Keratinocyte (primary cell): ENCODE data around the gene CRTC1. TPM values are rescaled to one million over a fixed set of nuclear protein-coding genes. Genes with fewer than 3 reads are reported as not detected.

ENCODE experiments used
- DNase-seq: peaks from one replicate; pipeline ENCODE4 v3.0.0-alpha.2; 2011; ENCODE audit warnings: low read depth, missing footprints, low spot score
- FAIRE-seq: peaks from 2 replicates; lab custom pipeline; 2011; peaks lifted over from hg19 to GRCh38; lab: Jason Lieb, UNC
- H2AFZ ChIP-seq: 2 replicates; pipeline ENCODE4 v1.6.0; 2012; ENCODE audit warnings: low read length, control low read depth, inconsistent platforms; ENCODE audit not compliant: control insufficient read depth
- H3K27ac ChIP-seq: 2 replicates; pipeline ENCODE4 v1.5.1; 2011; ENCODE audit warnings: low read length; ENCODE audit not compliant: control insufficient read depth, insufficient read depth
- H3K27me3 ChIP-seq: 3 replicates; pipeline ENCODE4 v1.6.0; 2011; ENCODE audit warnings: low read length; ENCODE audit not compliant: control insufficient read depth, insufficient read depth; ENCODE audit errors: extremely low read depth
- H3K36me3 ChIP-seq, 2 experiments: 2 replicates in 1 of 2; 3 replicates in 1 of 2; pipeline ENCODE4 v1.5.1; 2011; ENCODE audit warnings: low read length in 2 of 2, mild to moderate bottlenecking in 1 of 2; ENCODE audit not compliant: control insufficient read depth in 2 of 2, insufficient read depth in 2 of 2; ENCODE audit errors: extremely low read depth in 1 of 2
- H3K4me1 ChIP-seq: 3 replicates; pipeline ENCODE4 v1.5.1; 2011; ENCODE audit warnings: low read length; ENCODE audit not compliant: control insufficient read depth, insufficient read depth; ENCODE audit errors: extremely low read depth
- H3K4me2 ChIP-seq: 3 replicates; pipeline ENCODE4 v1.6.0; 2011; ENCODE audit warnings: low read depth, low read length; ENCODE audit not compliant: control insufficient read depth, insufficient read depth; ENCODE audit errors: extremely low read depth
- H3K4me3 ChIP-seq, 3 experiments: fragments of 200-600 bp in 1 of 3; sonication (generic) in 1 of 3; 2 replicates in 2 of 3; 3 replicates in 1 of 3; pipeline ENCODE4 v1.5.1; 2011 to 2016; ENCODE audit warnings: low read length in 3 of 3, mild to moderate bottlenecking in 3 of 3, control low read depth in 2 of 3, inconsistent platforms in 1 of 3, low read depth in 1 of 3, mixed read lengths in 1 of 3, mixed run types in 1 of 3, moderate library complexity in 1 of 3; ENCODE audit not compliant: control insufficient read depth in 2 of 3, insufficient read depth in 2 of 3; ENCODE audit errors: extremely low read depth in 1 of 3
- H3K79me2 ChIP-seq: 2 replicates; pipeline ENCODE4 v1.6.0; 2012; ENCODE audit warnings: low read length; ENCODE audit not compliant: control insufficient read depth, insufficient read depth
- H3K9ac ChIP-seq: 3 replicates; pipeline ENCODE4 v1.6.0; 2011; ENCODE audit warnings: low read length; ENCODE audit not compliant: control insufficient read depth, insufficient read depth; ENCODE audit errors: extremely low read depth
- H3K9me1 ChIP-seq: 3 replicates; pipeline ENCODE4 v1.6.0; 2011; ENCODE audit warnings: low read length; ENCODE audit not compliant: control insufficient read depth, insufficient read depth; ENCODE audit errors: extremely low read depth
- H3K9me3 ChIP-seq: 2 replicates; pipeline ENCODE4 v1.5.1; 2012; ENCODE audit warnings: low read depth, low read length; ENCODE audit not compliant: control insufficient read depth
- H4K20me1 ChIP-seq: 3 replicates; pipeline ENCODE4 v1.6.0; 2011; ENCODE audit warnings: low read length; ENCODE audit not compliant: control insufficient read depth, insufficient read depth; ENCODE audit errors: extremely low read depth
- CTCF ChIP-seq, 3 experiments: IDR thresholded peaks in 1 of 3; conservative IDR thresholded peaks in 1 of 3; optimal IDR thresholded peaks in 1 of 3; 2 replicates in 2 of 3; 3 replicates in 1 of 3; pipeline versions ENCODE3 to v1.5.1; 2011; ENCODE audit warnings: low read length in 3 of 3, mild to moderate bottlenecking in 3 of 3, moderate library complexity in 2 of 3, control low read depth in 1 of 3, inconsistent platforms in 1 of 3; ENCODE audit not compliant: insufficient read depth in 2 of 3; ENCODE audit errors: extremely low read depth in 1 of 3
- EZH2 ChIP-seq: IDR thresholded peaks from one replicate; pipeline ENCODE4 v1.6.1; 2012; ENCODE audit warnings: inconsistent platforms, mild to moderate bottlenecking, low read length, moderate library complexity
- dilution Hi-C: fragments of 300-500 bp; cut with MboI; formaldehyde crosslinking; loops from one replicate; pipeline ENCODE4 v1.7.0; 2020; ENCODE audit warnings: low sequenced_read_pairs; ENCODE audit not compliant: extremely low pct_ligation_motif_present
- polyA plus RNA-seq, 5 experiments: library from polyadenylated mRNA; depleted of rRNA in 3 of 5; stranded (reverse) in 3 of 5; stranded (forward) in 1 of 5; unstranded in 1 of 5; fragments of >200 nt; gene quantifications; 1 replicate in 1 of 5; 2 replicates in 3 of 5; 3 replicates in 1 of 5; pipeline versions ENCODE4 v1.2.1 to v1.2.3, GENCODE V29; 2011 to 2012; ENCODE audit warnings: missing spikeins in 2 of 5, low read depth in 1 of 5, low replicate concordance in 1 of 5

The CRTC1 gene
- polyA plus RNA-seq, 1 donor (not counting 4 experiments of a cell fraction or from before 2014, with no cell fraction given): 0.54 TPM

- peak; percentile 38 for DNase-seq
- no peaks in the 10 kb centered on the region for H3K27me3 ChIP-seq
- peaks cover 19% of the 10 kb centered on the region for H3K4me1 ChIP-seq
- H3K4me3 ChIP-seq: peak within 1 kb of the TSS; percentile 81 to 98 (median 86)
- H3K9ac ChIP-seq: peak within 1 kb of the TSS; percentile 94
- H4K20me1 ChIP-seq: peaks cover 39% of the 10 kb centered on the region
- TF ChIP-seq EZH2: no peak
- TF ChIP-seq CTCF (optimal IDR thresholded peaks at IDR 0.05 in 1 of 3, IDR thresholded peaks at IDR 0.05 in 1 of 3, conservative IDR thresholded peaks at IDR 0.05 in 1 of 3; ENCODE audit: extremely low read depth in 1 of 3, insufficient read depth in 2 of 3, low read length in 3 of 3): no peak
- dilution Hi-C loops: no loop called here
- no peak for FAIRE-seq
- H3K4me2 ChIP-seq: peak within 1 kb of the TSS; percentile 98
- H2AFZ ChIP-seq: peak within 1 kb of the TSS; percentile 98
- peaks cover 50% of the 10 kb centered on the region for H3K79me2 ChIP-seq
- H3K27ac ChIP-seq: peak within 1 kb of the TSS; percentile 79
- peaks cover 2% of the 10 kb centered on the region for H3K9me1 ChIP-seq
- H3K9me3 ChIP-seq: peaks cover 2% of the 10 kb centered on the region
- peaks cover 4 to 20% of the 10 kb centered on the region in 2 experiments for H3K36me3 ChIP-seq
Observed at GRCh38 chr19:18831524-18832305, 148.2 kb downstream of the CRTC1 start, which contains the start of gene UPF1. UPF1 (plus strand) TSS chr19:18831959; CDS start chr19:18832210, 251 bp downstream.

Other genes with a start within 250 kb of the CRTC1 start
- gene ISYNA1, start 245.5 kb upstream of the CRTC1 start, polyA plus RNA-seq: 3.5 to 8.3 TPM (median 7.0 TPM) in 3 replicates
- 4.4 to 8.3 TPM (median 6.8 TPM) in 3 replicates for gene ELL, start 161.6 kb upstream of the CRTC1 start, polyA plus RNA-seq
- gene FKBP8, start 140.1 kb upstream of the CRTC1 start, polyA plus RNA-seq: 115 to 222 TPM (median 150 TPM) in 3 replicates
- 94.6 to 129 TPM (median 119 TPM) in 3 replicates for gene KXD1, start 125.8 kb upstream of the CRTC1 start, polyA plus RNA-seq
- gene UBA52, start 111.8 kb upstream of the CRTC1 start, polyA plus RNA-seq: 1,376 to 2,465 TPM (median 1,831 TPM) in 3 replicates
- gene REX1BD, start 94.9 kb upstream of the CRTC1 start, polyA plus RNA-seq: 29.5 to 36.9 TPM (median 31.9 TPM) in 3 replicates
- gene CRLF1, start 76.9 kb upstream of the CRTC1 start, polyA plus RNA-seq: 0.20 to 1.5 TPM (median 0.98 TPM) in 3 replicates
- 0.06 to 0.19 TPM in 2 of 3 replicates, not detected in the other for gene TMEM59L, start 70.8 kb upstream of the CRTC1 start, polyA plus RNA-seq
- gene KLHL26, start 46.7 kb upstream of the CRTC1 start, polyA plus RNA-seq: 0.68 to 2.0 TPM (median 1.3 TPM) in 3 replicates
- gene COMP, start 107.6 kb downstream of the CRTC1 start, polyA plus RNA-seq: 0.02 to 0.21 TPM in 2 of 3 replicates, not detected in the other
- 22.5 to 48.5 TPM (median 33.7 TPM) in 3 replicates for gene UPF1, start 148.3 kb downstream of the CRTC1 start, polyA plus RNA-seq
- 0.09 to 0.23 TPM (median 0.14 TPM) in 3 replicates for gene CERS1, start 212.5 kb downstream of the CRTC1 start, polyA plus RNA-seq
- gene COPE, start 235.7 kb downstream of the CRTC1 start, polyA plus RNA-seq: 109 to 198 TPM (median 137 TPM) in 3 replicates
- 33.1 to 59.4 TPM (median 39.2 TPM) in 3 replicates for gene DDX49, start 236.0 kb downstream of the CRTC1 start, polyA plus RNA-seq